WTC11 (cell line): ENCODE measurements around the gene GHITM. TPM values are rescaled to one million over a fixed set of nuclear protein-coding genes. Genes with fewer than 3 reads are reported as not detected.

Source experiments
- ATAC-seq: fragments of 200-7000 bp; cut with Tn5 transposase; 2 replicates; pipeline ENCODE4 v1.10.0; 2021; ENCODE audit warnings: mild to moderate bottlenecking, moderate library complexity
- CTCF ChIA-PET: fragments of 300-600 bp; sonication (Branson Sonifier 250); formaldehyde crosslinking; loops from one replicate; lab custom pipeline; 2021; ENCODE audit warnings: antibody characterized with exemption; lab: Charles Lee
- POLR2A ChIA-PET: fragments of 350-600 bp; sonication (Branson Sonifier 250); formaldehyde crosslinking; loops from one replicate; lab custom pipeline; 2021; ENCODE audit warnings: antibody characterized with exemption; lab: Charles Lee
- DNase-seq: peaks from one replicate; pipeline ENCODE4 v3.0.0; 2021; ENCODE audit warnings: low spot score
- H3K27ac Mint-ChIP-seq: 2 replicates; pipeline ENCODE4 v1.8.0; 2021; ENCODE audit warnings: mixed read lengths
- H3K27me3 Mint-ChIP-seq: 2 replicates; pipeline ENCODE4 v1.8.0; 2021; ENCODE audit warnings: low read depth, mild to moderate bottlenecking, moderate library complexity, mixed read lengths
- H3K36me3 Mint-ChIP-seq: 2 replicates; pipeline ENCODE4 v1.8.0; 2021; ENCODE audit warnings: mixed read lengths
- H3K4me1 Mint-ChIP-seq: 2 replicates; pipeline ENCODE4 v1.8.0; 2022; ENCODE audit warnings: mixed read lengths
- H3K4me3 Mint-ChIP-seq: 2 replicates; pipeline ENCODE4 v1.8.0; 2021; ENCODE audit warnings: mild to moderate bottlenecking, moderate library complexity, mixed read lengths
- H3K9me3 Mint-ChIP-seq: 2 replicates; pipeline ENCODE4 v1.8.0; 2021; ENCODE audit warnings: mixed read lengths
- AR ChIP-seq: fragments of 250-450 bp; sonication (Bioruptor Pico); IDR thresholded peaks from 2 replicates; pipeline ENCODE4 v1.9.0; 2021; ENCODE audit warnings: mild to moderate bottlenecking
- ATF1 ChIP-seq: sonication (generic); formaldehyde crosslinking; IDR thresholded peaks from 2 replicates; pipeline ENCODE4 v1.8.1; 2023; ENCODE audit warnings: mild to moderate bottlenecking, moderate library complexity, missing genetic modification reagents
- ATF6 ChIP-seq: sonication (generic); formaldehyde crosslinking; IDR thresholded peaks from 2 replicates; pipeline ENCODE4 v1.8.1; 2023; ENCODE audit warnings: mild to moderate bottlenecking, missing genetic modification reagents
- CBFB ChIP-seq: sonication (generic); formaldehyde crosslinking; IDR thresholded peaks from 2 replicates; pipeline ENCODE4 v1.8.1; 2022; ENCODE audit warnings: mild to moderate bottlenecking, low read depth, missing genetic modification reagents
- CDX4 ChIP-seq: fragments of 250-450 bp; sonication (Bioruptor Pico); IDR thresholded peaks from 2 replicates; pipeline ENCODE4 v1.9.0; 2021; ENCODE audit warnings: moderate library complexity, mild to moderate bottlenecking, inconsistent platforms, borderline replicate concordance
- CREM ChIP-seq: sonication (generic); formaldehyde crosslinking; IDR thresholded peaks from 2 replicates; pipeline ENCODE4 v1.8.1; 2022; ENCODE audit warnings: mild to moderate bottlenecking, missing genetic modification reagents, moderate library complexity
- ELF4 ChIP-seq: sonication (generic); formaldehyde crosslinking; IDR thresholded peaks from 2 replicates; pipeline ENCODE4 v1.8.1; 2022; ENCODE audit warnings: low read depth, mild to moderate bottlenecking, moderate library complexity, missing genetic modification reagents
- ESRRA ChIP-seq: sonication (generic); formaldehyde crosslinking; IDR thresholded peaks from 2 replicates; pipeline ENCODE4 v1.8.1; 2022; ENCODE audit warnings: mild to moderate bottlenecking, missing genetic modification reagents, borderline replicate concordance
- ETV6 ChIP-seq: sonication (generic); formaldehyde crosslinking; IDR thresholded peaks from 2 replicates; pipeline ENCODE4 v1.8.1; 2022; ENCODE audit warnings: mild to moderate bottlenecking, missing genetic modification reagents
- HMGXB4 ChIP-seq: sonication (generic); formaldehyde crosslinking; IDR thresholded peaks from 2 replicates; pipeline ENCODE4 v1.8.1; 2023; ENCODE audit warnings: mild to moderate bottlenecking, moderate library complexity, missing genetic modification reagents
- IRF1 ChIP-seq: sonication (generic); formaldehyde crosslinking; IDR thresholded peaks from 2 replicates; pipeline ENCODE4 v1.8.0; 2023; ENCODE audit warnings: missing genetic modification reagents
- JAZF1 ChIP-seq: fragments of 250-450 bp; sonication (Bioruptor Pico); IDR thresholded peaks from 2 replicates; pipeline ENCODE4 v1.9.0; 2021; ENCODE audit warnings: moderate library complexity, mild to moderate bottlenecking, inconsistent platforms
- KAT7 ChIP-seq: sonication (generic); formaldehyde crosslinking; IDR thresholded peaks from 2 replicates; pipeline ENCODE4 v1.8.1; 2023; ENCODE audit warnings: missing genetic modification reagents, mild to moderate bottlenecking, borderline replicate concordance
- NFYB ChIP-seq: sonication (generic); formaldehyde crosslinking; conservative IDR thresholded peaks from 2 replicates; pipeline ENCODE4 v1.8.0; 2022; ENCODE audit warnings: low read depth, missing genetic modification reagents
- OVOL2 ChIP-seq: fragments of 250-450 bp; sonication (Bioruptor Pico); IDR thresholded peaks from 2 replicates; pipeline ENCODE4 v1.9.0; 2021; ENCODE audit warnings: mild to moderate bottlenecking, borderline replicate concordance
- RORB ChIP-seq: fragments of 250-450 bp; sonication (Bioruptor Pico); IDR thresholded peaks from 2 replicates; pipeline ENCODE4 v1.9.0; 2021; ENCODE audit warnings: mild to moderate bottlenecking
- ZBTB21 ChIP-seq: sonication (generic); formaldehyde crosslinking; IDR thresholded peaks from 2 replicates; pipeline ENCODE4 v1.8.1; 2023; ENCODE audit warnings: mild to moderate bottlenecking, missing genetic modification reagents, borderline replicate concordance
- ZNF219 ChIP-seq: sonication (generic); formaldehyde crosslinking; IDR thresholded peaks from 2 replicates; pipeline ENCODE4 v1.8.0; 2023; ENCODE audit warnings: missing genetic modification reagents, mild to moderate bottlenecking, borderline replicate concordance
- ZNF232 ChIP-seq: sonication (generic); formaldehyde crosslinking; IDR thresholded peaks from 2 replicates; pipeline ENCODE4 v1.8.0; 2022; ENCODE audit warnings: mild to moderate bottlenecking, missing genetic modification reagents
- ZNF281 ChIP-seq: sonication (generic); formaldehyde crosslinking; IDR thresholded peaks from 2 replicates; pipeline ENCODE4 v1.8.0; 2023; ENCODE audit warnings: mild to moderate bottlenecking, missing genetic modification reagents
- ZNF416 ChIP-seq: fragments of 250-450 bp; sonication (Bioruptor Pico); IDR thresholded peaks from 2 replicates; pipeline ENCODE4 v1.9.0; 2021; ENCODE audit warnings: mild to moderate bottlenecking, inconsistent platforms
- ZSCAN18 ChIP-seq: fragments of 250-450 bp; sonication (Bioruptor Pico); IDR thresholded peaks from 2 replicates; pipeline ENCODE4 v2.1.2; 2022; ENCODE audit warnings: mild to moderate bottlenecking, moderate library complexity
- total RNA-seq: library from RNA; stranded (reverse); gene quantifications from 3 replicates; pipeline ENCODE4 v1.2.3, GENCODE V29; 2021

The GHITM gene
- total RNA-seq, 1 experiment from 2014 or later: 97.6 TPM

- TF ChIP-seq ZSCAN18 (CRISPR knock-in tag): no peak
- TF ChIP-seq ELF4 (CRISPR knock-in tag): no peak
- TF ChIP-seq ATF6 (CRISPR knock-in tag): no peak
- TF ChIP-seq ZNF219: no peak
- no peak for TF ChIP-seq HMGXB4
- no peak for TF ChIP-seq IRF1 (CRISPR knock-in tag)
- TF ChIP-seq CDX4 (CRISPR knock-in tag): no peak
- no peak for TF ChIP-seq OVOL2
- no peak for TF ChIP-seq CBFB (CRISPR knock-in tag)
- no peak for TF ChIP-seq ZNF232 (CRISPR knock-in tag)
- no peak for TF ChIP-seq ESRRA (CRISPR knock-in tag)
- no peak for TF ChIP-seq ZNF416
- TF ChIP-seq RORB: no peak
- no peak for TF ChIP-seq KAT7
- TF ChIP-seq, all 79 proteins: peak for 0
- no peak for DNase-seq
- POLR2A ChIA-PET: no interaction called here
- CTCF ChIA-PET: interaction anchor here (1.1 to 3.7 kb wide), 3 partner anchors 9 to 100 kb away, joined by 3 to 22 read pairs (median 3); no protein-coding TSS in a partner anchor
- Mint-ChIP-seq H3K36me3 (peaks cover 28% of the 10 kb centered on the region), H3K4me1 (peaks cover 40% of the 10 kb centered on the region), H3K9me3 (no peaks in the 10 kb centered on the region), H3K27me3 (no peaks in the 10 kb centered on the region), H3K27ac (no peak overlapping the region), H3K4me3 (no peak overlapping the region)
- no peak for ATAC-seq
Measured at GRCh38 chr10:84156768-84157167, 17.5 kb downstream of the GHITM start.

GRCh38 chr10:84158061-84158460 lies 18.8 kb downstream of the GHITM start:
- no peak overlapping the region for H3K4me3 Mint-ChIP-seq
- H3K27ac Mint-ChIP-seq: no peak overlapping the region
- H3K4me1 Mint-ChIP-seq: peaks cover 53% of the 10 kb centered on the region
- ATAC-seq: no peak
- ChIA-PET CTCF (interaction anchor here (1.6 to 3.7 kb wide), 2 partner anchors 10 to 79 kb away, joined by 4 to 22 read pairs; no protein-coding TSS in a partner anchor), POLR2A (interaction anchor here (1.5 kb wide), 1 partner anchor 19 kb away, joined by 5 read pairs; the partner anchor contains the start of gene GHITM)
- H3K27me3 Mint-ChIP-seq: no peaks in the 10 kb centered on the region
- DNase-seq: no peak
- H3K36me3 Mint-ChIP-seq: peaks cover 19% of the 10 kb centered on the region
- H3K9me3 Mint-ChIP-seq: no peaks in the 10 kb centered on the region
- TF ChIP-seq CREM (CRISPR knock-in tag) (no peak), NFYB (no peak), ETV6 (no peak), ZBTB21 (CRISPR knock-in tag) (no peak), ZNF281 (CRISPR knock-in tag) (no peak), AR (CRISPR knock-in tag) (no peak), ATF1 (CRISPR knock-in tag) (no peak), JAZF1 (CRISPR knock-in tag) (no peak)
